HG03045 (cell line): Measurements from ENCODE around the gene ACOT11.

Experiments used
- ATAC-seq: cut with Tn5 transposase; IDR thresholded peaks from one replicate; pipeline ENCODE4 v1.9.1; 2021; ENCODE audit warnings: mild to moderate bottlenecking, moderate library complexity; ENCODE audit not compliant: unreplicated experiment

Gene ACOT11

DNA sequence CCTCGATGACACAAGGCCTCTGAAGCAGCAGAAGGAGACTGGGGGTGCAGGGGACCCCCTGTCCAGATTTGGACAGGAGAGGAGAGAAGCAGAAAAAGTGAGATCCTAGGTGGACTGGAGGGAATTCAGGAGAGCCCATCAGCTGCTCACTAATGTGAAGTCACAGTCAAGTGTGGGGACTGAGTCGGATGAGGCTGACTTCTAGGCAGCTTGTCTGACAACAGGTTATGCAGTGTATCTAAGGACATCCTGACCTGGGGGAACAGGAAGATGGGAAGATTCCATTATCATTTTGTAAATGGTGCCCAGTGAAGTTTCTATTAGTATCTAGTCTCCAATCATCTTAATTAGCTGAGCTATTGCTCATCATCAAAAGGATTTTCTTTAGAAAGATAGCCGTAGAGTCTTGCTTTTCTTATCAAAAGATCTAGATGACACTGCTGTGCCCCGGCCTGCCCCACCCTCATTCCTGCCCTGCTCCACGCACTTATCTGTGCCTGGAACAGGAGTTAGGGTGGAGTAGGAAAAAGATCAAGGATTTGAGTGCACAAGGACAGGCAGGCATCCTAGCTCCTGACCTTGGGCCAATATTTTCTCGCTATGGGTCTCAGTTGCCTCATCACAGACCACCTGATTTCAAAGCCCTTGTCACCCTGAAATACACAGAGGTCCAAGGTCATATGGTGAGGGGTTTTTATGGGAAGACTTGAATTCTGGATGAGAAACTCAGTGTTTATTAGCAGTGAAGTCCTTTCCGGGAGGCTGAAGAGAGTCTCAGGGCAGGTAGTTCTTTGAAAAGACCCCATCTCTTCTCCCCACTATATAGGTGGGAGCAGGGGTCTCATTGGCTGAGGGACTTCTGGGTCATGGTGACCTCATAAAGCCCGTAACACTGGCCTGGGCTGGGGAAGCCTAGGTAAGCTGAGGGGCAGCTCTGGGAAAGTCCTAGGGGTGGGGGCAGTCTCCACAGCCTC lies 93.1 kb downstream of the ACOT11 start, which contains the start of gene MROH7:
Gene MROH7, plus strand, starts transcription at position 924 of the 974 bp plus-strand sequence. CDS start 11,141 bp downstream, outside the sequence.
- no peak for ATAC-seq

DNA sequence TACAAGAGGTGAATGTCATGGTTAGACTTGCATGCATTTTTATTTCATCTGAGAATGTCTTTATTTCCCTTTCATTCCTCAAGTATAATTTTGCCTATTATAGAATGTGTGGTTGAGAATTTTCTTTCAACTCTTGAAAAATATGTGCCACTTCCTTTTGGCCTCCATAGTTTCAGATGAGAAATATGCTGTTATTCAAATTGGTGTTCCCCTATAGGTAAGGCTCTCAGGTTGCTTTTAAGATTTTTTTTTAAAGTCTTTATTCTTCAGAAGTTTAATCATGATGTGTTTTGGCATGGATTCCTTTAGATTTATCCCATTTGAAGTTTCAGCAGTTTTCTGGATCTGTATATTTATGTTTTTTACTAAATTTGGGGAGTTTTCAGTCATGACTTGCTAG lies 95.7 kb downstream of the ACOT11 start:
- no peak for ATAC-seq

DNA sequence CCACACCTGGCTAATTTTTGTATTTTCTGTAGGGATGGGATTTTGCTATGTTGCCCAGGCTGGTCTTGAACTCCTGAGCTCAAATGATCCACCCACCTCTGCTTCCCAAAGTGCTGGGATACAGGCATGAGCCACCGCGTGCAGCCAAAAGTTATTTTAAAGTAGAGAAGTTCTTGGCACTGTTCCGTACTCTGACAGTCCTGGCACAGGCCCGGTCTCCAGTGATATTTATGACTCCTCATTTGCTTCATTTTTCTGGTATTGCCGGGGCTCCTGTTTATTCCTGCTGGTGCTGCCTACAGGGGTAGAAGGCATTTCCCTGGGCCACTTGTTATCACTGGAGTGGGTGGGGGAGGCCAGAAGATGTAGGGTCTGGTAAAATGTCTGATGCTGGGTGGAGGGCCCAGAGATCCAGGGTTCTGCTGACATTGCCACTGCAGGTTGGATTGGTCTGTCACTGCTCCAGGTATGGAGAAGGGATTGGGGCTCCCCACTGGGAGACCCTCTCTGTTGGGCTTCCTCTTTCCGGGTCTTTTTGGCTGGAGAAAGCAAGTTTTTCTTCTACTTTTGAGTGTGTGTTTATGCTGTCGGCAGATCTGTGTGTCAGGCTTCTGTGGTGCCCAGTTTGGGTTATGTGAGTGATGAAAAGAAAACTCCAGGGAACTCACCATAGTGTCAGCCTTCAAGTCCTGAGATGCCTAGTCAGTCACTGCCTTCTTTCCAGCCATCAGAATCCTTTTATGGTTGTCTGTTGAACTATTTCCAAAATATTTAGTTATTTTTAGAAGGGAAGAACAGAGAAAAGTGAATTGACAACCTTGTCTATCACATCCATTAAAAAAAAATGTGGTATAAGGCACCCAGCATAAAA lies 98.0 kb downstream of the ACOT11 start:
- ATAC-seq = no peak

DNA sequence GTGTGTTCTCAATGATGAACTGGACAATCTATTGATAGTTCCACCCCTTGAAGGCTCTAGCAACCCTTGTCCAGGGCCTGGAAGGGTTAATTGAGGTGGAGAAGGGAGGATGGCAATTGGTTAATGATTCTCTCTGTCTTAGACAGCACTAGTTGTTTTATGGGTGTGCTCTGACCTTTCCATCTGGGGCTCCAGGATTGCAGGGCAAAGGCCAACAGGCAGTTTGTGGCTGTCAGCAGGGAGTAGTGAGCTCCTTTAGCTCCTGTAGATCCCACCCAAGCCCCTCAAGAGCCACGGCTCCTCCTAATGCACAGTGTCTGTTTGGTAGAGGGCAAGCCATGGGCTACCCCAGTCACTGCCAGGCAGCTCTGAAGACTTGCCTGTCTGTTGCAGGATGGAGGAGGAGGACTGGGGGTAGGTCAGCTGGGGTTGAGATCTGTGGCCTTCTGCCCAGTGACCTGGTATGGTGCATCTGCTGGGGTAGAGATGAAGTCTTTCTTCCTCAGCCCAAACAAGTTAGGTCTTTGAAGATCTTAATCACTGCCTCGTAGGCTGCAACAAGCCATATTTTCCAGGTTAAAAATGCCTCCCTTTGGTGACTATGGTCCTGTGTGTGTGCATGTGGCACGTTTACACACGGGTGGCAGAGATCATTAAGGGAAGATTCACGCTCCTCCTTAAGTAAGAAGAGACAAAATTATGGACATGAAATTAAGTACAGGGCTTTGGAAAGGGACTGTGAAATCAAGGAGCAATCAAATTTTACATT lies 101.3 kb downstream of the ACOT11 start:
- ATAC-seq = no peak

DNA sequence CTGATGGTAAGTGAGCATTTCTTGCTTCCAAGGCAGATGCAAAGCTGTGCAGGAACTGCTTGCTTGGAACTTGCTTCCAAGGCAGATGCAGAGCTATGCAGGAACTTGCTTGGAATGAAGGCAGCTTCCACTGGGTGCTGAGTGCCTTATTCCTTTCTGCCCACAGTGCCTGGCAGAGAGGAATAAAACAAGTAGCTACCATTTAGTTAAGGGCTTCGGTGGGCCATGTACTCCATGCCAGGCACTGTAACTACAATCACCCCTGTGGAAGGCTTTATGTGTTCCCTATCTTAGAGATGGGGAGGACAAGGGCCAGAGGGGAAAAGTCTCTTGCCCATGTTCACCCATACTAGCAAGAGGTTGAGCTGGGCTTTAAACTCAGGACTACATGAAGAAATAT lies 101.9 kb downstream of the ACOT11 start:
- no peak for ATAC-seq

DNA sequence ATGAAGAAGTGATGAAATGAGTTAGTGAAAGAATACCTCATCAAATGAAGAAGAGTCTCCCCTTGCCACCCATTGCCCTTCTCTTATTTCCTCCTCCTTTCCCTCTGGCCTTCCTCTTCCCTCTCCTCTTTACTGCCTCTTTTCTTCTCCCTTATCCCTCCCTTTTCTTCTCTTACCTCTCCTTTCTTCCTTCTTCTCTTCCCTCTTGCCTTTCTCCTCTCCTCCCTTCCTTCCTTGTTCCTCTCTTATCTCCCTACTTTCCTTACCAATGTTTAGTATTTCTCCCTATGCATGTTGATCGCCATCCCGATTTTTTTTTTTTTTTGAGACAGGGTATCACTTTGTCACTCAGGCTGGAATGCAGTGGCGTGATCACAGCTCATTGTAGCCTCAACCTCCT lies 102.4 kb downstream of the ACOT11 start:
- no peak for ATAC-seq

DNA sequence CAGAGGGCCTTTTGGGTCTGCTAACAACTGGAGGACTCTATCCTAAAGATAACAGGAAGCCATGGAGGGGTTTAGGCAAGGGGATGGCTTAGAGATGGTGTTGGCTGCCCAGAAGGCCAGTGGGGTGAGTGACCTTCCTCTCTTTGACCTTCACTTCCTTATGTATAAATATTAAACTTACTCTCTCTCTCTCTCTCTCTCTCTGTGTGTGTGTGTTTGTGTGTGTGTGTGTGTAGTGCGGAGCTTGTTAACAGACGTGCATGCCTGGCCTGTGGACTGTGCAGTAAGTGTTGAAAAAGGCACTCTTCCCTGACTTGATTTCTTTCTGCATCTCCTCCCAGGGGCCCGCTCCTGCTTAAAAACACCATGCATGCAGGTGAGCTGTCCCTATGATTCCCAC lies 103.6 kb downstream of the ACOT11 start:
- ATAC-seq = no peak

DNA sequence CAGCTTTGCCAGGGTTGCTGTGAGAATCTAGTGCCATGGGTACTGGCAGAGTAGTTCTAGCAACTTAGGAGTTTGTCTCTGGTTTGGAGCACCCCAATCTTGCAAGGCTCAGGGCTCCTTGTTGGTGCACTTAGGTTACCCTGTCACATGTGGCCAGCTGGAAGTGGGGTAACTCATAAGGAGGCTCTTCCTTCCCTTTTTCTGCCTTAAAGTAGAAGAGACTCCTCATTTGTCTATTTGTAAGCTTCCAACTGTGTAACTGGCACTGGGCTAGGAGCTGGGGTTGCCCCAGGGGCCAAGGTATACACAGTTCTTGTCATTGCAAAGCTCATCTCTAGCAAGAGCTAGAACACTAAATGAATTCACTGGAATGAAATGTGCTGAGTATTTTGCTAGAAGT lies 104.1 kb downstream of the ACOT11 start:
- no peak for ATAC-seq

DNA sequence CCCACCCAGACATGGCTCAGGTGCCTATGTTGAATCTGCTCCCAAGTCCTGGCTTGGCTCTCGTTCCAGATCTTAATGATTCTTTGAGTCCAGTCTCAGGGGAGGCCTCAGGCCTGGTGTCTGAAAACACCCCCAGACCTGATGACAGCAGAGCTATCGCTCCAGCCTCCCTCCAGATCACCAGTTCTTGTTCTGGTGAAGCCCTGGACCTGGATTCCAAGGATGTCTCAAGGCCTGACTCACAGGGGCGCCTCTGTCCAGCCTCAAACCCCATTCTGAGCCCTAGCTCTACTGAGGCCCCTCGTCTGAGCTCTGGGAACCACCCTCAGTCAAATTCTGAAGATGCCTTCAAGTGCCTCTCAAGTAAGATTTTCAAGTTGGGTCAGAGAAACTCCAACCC lies 105.0 kb downstream of the ACOT11 start:
- no peak for ATAC-seq

DNA sequence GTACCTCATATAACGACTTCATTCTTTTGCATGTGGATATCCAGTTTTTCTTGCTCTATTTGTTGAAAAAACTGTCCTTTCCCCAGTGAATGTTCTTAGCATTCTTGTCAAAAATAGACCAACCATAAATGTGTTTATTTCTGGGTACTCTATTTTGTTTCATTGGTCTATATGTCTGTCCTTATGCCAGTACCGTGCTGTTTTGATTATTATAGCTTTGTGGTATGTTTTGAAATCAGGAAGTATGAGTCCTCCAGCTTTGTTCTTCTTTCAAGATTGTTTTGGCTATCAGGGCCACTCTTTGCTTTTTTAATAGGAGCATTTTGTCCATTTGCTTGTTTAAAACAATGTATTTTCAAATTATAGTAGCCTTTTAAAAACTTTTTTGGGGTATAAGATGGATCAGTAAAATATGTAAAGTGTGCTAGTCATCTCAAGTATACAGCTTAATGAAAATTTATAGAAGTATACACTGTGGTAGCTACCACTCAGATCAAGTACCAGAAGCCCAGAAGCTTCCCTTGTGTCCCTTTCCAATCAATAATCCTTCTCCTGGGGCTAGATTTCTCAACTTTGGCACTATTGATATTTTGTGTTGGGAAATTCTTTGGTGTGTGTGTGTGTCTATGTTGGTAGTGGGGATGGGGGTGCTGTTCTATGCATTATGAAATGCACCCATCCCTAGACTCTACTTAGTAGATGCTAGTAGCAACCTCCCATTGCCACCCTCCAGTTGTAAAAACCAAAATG lies 110.3 kb downstream of the ACOT11 start:
- no peak for ATAC-seq
